Measurements from ENCODE around the gene TSPAN5.

The TSPAN5 gene

GRCh38 chr4:98615991-98616390, 42.4 kb downstream of the TSPAN5 start:
- DNase-seq: no peak

GRCh38 chr4:98614662-98615061, 43.7 kb downstream of the TSPAN5 start:
- no peak for DNase-seq

DNA sequence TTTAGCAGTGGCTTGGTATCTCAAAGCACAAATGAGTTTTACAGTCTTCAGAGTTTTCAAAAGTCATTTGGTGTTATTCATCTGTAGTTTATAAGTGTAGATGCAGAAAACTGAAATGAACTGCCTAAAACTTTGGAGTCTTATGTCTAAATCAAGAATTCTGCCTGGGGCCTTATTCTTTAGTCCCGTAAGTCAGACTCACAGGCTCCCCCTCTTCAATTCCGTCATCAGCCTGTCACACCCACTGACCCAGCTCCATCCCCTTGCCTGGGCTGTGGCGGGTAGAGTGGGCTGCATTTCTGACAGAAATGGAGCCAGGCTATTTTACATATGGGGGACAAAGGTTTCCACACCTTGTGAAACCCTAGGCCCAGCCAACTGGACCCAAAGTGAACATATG, 44.3 kb downstream of the TSPAN5 start:
- DNase-seq: no peak

DNA sequence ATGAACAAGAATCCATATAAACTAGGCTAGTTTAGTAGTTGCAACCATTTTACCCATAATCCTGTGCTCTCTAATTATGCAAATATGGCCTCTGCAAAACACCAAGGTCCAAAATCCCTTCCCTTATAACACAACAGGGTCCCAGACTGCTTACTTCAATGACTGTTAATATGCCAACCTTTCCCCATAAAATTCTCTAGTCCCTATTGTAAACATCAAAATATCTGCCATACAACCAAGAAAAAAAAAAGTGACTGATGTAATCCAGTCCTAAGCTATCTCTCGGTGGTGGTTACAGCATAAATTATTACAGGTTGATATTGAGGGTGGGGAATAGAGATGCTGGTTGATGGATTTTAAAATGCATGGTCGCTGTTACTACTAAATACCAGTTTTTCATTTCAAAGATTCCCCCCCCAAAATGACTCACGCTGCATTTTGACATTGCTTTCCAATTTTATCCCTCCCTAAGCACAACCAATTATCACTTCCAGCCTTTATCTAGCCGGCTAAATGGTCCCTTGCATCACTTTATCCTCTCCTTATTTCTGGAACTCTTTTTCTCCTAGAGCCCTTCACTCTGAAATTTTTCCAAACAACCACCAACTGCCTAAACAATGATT, 44.8 kb downstream of the TSPAN5 start:
- no peak for DNase-seq

DNA sequence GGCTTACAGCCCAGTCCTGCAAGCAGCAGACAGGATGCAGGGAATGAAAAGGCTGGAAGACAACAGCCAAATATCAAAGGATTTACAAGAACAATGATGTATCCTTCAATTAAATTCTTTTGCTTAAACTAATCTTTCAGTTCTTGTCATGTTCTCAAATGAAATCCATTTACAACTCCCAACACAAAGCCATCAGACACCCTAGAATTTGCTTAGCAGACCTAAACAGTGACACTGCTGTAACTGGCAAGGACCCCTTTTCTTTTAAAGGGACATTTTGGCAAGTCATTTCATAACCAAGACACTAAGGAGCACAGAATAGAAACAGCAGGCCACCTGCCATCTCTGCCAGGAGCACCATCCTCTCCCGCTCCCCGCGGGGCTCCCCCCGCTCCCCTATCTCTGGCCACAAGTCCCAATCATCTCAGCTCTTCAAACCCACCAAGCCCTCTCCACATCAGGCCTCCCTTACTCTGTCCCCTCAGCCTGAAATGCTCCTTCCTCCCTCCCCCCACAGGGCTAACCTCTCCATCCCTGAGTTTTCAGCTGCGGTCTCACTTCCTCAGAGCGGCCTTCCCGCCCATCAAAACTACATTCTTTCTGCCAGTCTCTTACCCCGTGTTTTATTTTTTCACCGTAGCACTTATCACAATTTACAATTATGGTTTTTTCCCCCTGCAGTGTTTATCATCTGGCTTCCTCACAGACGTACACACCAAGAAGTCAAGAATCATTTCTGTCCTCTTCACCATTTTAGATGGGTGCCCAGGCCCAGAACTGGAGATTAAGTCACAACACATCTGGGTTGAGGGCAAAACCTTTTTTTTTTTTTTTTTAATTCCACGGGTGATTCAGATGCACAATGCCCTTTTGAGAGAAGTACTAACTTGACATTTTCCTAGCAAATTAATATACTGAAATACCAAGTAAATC, 45.8 kb downstream of the TSPAN5 start:
- DNase-seq: no peak

GRCh38 chr4:98611677-98612317, 46.6 kb downstream of the TSPAN5 start:
- no peak for DNase-seq

- no peak for DNase-seq
Observed at GRCh38 chr4:98610926-98611676, 47.3 kb downstream of the TSPAN5 start.

DNA sequence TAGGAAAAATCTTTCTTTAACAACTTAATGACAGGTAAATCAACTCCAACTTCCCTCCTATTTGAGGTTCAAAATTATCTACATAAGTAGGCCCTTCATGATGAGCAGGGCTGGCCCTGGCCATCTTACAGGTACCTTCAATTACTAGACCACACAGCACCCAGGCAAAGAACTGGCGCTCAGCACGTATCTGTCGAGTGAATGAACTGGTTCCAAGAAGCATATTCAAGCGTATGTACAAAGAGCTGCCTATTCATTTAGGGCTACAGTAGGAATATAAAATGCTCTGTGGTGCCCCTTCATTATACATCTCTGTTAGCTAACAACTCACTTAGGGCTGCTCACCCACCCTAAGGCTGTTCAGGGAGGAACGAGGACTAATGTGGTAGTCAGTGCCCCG, 48.0 kb downstream of the TSPAN5 start:
- no peak for DNase-seq

- DNase-seq: no peak
Observed at GRCh38 chr4:98609934-98610333, 48.5 kb downstream of the TSPAN5 start.

DNA sequence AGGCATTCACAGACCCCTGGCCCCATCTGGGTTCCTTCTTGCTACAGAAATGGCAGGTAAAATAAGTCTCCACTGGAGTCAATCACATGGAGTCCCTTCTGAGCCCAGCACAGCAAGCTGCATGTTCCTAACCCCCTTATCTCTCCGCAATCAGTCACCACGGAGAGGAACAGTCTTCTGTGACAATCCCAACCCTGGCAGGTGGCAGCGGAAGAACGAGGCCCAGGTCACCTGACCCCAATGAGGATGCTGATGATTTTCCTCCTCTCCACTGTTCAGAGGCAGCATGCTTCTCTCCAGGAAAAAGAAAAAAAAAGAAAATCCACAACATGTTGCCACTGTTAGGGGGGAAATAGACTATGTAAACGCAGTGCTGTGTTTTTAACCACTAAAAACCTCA, 50.1 kb downstream of the TSPAN5 start:
- DNase-seq: no peak

DNA sequence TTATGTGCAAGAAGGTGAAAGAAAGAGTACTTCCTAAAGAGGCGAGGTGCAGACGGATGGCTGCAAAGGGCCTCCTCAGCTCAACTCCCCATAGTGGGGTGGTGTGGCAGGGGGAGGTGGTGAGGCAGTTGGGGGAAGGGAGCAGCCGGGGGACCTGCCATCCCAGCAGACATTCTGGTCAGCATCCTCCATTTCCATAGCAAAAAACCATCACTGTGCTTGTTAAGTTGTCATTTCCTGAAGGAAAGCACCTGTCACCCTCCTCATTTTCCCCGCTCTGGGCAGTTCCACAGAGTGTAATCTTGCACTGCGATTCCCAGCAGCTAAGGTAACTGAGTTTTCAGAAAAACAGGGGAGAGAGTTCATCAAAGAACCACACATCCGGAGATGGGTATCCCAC, 51.5 kb downstream of the TSPAN5 start:
- DNase-seq: no peak

- DNase-seq: no peak
Observed at GRCh38 chr4:98605216-98605615, 53.2 kb downstream of the TSPAN5 start.

- no peak for DNase-seq
Observed at GRCh38 chr4:98604723-98605122, 53.7 kb downstream of the TSPAN5 start.

DNA sequence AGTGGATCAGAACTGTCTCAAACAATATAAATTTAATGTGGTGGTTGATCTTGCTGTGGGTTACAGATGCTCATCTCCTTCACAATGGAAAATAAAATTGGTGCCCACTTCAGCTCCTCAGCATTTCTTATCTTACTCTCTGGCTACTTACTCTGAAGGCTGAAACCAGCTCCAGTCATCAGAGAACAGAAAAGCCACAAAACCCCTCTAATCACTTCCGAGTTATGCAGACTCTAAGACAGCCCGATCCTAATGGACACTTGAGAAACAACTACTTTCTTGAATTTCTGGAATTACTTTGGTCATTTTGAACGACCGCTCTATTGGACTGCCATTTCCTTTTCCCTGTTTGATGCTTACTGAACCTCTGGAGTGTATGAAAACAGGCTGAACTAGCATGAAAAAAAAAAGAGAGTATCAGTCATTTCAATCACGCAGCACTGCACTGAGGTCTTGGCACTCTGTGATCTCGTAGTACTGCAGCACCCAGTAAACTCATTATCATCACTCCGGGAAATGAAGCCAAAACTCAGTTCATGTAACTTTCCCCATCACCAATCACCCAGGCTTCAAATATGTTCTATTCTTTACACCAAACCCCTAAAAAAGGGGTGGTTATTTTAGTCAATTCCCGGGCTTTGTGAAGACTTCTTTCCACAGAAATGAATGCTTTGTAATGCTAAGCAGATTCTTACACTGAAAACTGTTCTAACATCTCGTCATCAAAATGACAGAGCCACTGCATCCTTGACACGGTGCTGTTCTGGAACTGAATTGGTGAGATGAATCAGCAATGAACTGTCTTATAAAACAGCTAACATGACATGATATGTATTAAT, 54.5 kb downstream of the TSPAN5 start:
- no peak for DNase-seq

DNA sequence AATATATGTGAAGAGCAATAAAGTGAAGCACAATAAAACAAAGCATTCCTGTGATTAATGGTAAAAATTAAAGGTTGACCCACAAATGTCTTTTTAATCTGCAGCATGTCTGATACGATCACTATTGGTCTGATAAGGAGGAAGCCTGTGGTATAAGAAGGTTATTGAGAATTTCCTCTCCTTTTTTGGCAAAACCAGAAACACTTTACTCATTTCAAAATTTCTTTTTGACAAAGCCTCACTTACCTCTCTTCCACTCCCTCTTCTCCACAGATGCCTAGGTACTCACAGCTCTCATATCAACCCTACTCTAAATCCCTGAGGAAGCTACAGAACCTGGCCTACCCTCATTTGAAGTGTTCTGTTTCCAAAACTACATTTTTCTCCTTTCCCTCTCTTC, 56.1 kb downstream of the TSPAN5 start:
- no peak for DNase-seq

- DNase-seq: no peak
Observed at GRCh38 chr4:98601708-98602107, 56.7 kb downstream of the TSPAN5 start.

DNA sequence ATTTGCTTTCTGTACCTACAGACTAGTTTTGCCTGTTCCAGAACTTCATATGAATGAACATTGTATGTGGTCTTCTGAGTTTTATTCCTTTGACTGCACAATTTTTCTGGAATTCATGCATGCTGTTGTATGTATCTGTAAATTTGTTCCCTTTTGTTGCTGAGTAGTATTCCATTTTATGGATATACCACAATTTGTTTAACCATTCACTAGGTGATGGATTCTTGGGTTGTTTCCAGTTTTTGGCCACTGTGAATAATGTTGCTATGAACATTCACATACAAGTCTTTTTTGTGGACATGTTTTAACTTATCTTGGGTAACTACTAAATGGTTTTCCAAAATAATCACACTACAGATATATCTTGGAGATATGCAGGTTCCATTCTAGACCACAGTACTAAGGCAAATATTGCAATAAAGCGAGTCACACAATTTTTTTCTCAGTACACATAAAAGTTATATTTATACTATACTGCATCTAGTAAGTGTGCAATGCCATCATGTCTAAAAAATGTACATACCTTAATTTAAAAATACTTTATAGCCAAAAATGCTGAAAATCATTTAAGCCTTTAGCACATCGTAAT, 58.7 kb downstream of the TSPAN5 start:
- DNase-seq: no peak

DNA sequence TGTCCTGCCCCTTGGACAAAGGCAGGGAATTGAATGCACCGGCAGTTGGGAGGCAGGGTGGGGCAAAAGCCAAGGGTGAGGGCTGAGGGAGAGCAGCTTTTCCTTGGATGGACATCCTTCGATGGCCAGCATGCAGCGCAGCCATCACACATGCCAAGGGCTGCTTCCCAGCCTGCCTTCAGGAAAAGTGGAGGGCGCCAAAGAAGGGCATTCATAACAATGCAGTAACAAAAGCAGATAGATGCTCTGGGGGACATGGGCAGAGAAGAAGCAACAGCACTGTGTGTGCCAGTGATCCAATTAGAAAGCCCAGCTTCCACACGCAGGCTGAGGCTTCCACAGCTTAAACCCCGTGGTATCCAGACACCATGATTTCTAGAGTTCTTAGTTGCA, 71.5 kb downstream of the TSPAN5 start:
- DNase-seq: no peak

GRCh38 chr4:98586291-98586961, 72.0 kb downstream of the TSPAN5 start:
- DNase-seq: no peak

DNA sequence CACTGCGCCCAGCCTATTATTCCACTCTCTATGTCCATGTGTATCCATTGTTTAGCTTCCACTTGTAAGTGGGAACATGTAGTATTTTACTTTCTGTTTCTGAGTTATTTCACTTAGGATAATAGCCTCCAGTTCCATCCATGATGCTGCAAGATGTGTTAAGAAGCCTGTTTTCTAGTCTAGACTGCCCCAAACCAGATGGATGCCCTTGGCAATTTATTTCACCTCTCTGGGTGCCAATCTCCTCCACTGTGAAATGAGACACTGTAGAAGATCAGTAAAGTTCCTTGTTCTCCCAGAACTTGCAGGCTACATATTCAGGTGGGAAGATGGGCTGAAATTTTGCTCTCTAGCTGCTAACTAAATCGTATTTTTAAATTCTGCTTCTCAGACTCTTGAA, 72.8 kb downstream of the TSPAN5 start:
- no peak for DNase-seq

GRCh38 chr4:98584265-98584664, 74.1 kb downstream of the TSPAN5 start:
- DNase-seq: no peak
